Activated T-helper 1 cell treated with anti-CD3 and anti-CD28 coated beads, Interleukin-2, amount 50 U/mL, for 16 hours (primary cell): ENCODE data around the gene MAP3K15.

Experiments used
- DNase-seq, 2 donors: peaks; one replicate each; pipeline ENCODE4 v3.0.0-alpha.2; 2020; ENCODE audit warnings: low read depth in 1 of 2, low spot score in 1 of 2

MAP3K15 gene

DNA sequence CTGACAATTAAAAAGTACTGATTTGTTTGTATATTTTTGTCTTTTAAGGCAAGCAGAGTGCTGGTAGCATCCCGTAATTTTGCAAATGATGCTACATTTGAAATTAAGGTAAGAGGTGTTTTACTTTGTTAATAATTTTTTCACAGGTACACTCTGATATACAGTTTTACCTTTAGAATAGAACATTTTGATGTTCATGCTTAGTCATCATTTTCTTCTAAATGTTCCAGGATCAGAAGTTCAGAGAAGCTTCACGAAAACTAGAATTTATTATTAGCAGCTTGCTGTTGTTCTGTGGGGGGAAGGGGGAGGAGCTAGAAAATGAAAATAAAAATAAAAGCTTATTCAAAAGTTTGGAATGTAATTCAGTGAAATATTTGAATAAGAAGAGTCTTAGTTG is 166.0 kb downstream of the MAP3K15 start:
- no peak for DNase-seq

DNA sequence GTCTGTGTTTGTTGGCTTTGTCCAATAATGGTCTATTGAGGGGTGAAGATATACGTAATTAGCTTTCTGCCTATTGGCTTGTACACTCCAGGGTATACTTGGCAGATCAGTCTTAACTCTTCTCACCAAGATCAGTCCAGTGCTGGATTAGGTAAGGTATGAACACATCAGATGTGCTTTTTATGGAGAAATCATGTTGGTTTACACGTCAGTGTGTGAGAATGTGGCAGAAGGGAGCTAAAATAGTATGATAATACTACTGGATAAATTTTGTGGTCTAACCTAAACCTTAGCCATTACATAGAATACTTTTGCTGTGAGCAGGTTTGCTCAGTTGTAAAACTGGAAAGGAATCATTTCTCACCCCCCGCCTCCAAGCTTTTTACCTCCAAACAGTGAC is 167.4 kb downstream of the MAP3K15 start:
- no peak for DNase-seq

- DNase-seq = no peak
Observed at GRCh38 chrX:19344661-19345060, 170.6 kb downstream of the MAP3K15 start.

GRCh38 chrX:19343535-19344408 is 171.5 kb downstream of the MAP3K15 start, which contains the start of gene PDHA1:
TSS of gene PDHA1 (plus strand) at chrX:19343927. CDS start at chrX:19344038, 111 bp downstream.
- DNase-seq = peak; percentile 80 to 85

- no peak for DNase-seq
Observed at GRCh38 chrX:19343085-19343534, 172.2 kb downstream of the MAP3K15 start.

DNA sequence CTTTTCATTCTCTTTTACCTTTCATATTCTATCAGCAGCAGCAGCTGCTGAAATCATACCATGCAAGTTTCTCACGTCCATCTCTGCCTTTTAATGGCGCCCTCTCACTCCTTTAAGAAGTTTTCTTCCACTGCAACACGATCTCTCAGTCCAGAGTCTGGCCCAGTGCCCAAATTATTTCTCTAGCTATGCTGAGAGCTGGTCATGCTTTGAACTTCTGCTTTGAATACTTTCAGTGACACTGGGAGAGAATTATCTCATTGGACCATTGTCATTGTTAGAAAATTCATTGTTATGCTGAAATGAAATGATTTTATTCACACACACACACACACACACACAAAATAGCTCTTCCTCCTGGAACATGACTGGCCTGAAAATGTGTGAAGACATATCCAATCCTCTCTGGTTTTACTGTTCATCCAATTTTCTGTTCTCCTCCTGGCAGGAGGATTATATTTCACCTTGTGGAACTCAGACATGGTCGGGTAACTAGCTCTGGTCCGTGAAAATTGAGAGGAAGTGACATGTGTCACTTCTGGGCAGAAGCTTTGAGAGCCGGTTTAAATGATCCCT is 172.9 kb downstream of the MAP3K15 start:
- DNase-seq = no peak

DNA sequence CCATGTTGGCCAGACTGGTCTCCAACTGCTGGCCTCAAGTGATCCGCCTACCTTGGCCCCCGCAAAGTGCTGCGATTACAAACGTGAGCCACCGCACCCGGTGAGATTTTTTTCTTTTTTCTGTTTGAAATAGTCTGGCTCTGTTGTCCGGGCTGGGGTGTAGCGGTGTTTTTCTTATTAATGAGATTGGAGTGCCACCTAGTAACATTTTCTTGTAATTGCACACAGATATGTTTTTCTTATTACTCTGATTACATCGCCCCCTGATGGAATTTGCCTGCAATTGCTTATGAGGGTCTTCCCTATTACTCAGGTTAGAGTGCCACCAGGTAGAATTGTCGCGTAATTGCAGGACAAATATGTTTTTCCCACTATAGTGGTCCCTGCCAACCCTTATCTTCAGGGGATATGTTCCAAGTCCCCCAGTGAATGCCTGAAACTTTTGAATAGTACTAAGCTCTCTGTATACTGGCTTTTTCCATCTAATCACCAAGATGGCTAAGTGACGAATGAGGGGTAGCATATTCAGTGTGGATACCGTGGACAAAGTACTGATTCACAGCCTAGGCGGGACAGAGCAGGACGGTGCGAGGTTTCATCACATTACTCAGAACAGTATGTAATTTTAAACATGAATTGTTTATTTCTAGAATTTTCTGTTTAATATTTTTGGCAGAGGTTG is 180.2 kb downstream of the MAP3K15 start:
- no peak for DNase-seq

- DNase-seq = no peak
Observed at GRCh38 chrX:19332983-19333382, 182.3 kb downstream of the MAP3K15 start.

- DNase-seq = no peak
Observed at GRCh38 chrX:19331831-19332230, 183.5 kb downstream of the MAP3K15 start.

- no peak for DNase-seq
Observed at GRCh38 chrX:19326567-19326966, 188.7 kb downstream of the MAP3K15 start.
